ENCODE measurements around the gene PRCC.

GRCh38 chr1:156777573-156777972 is 10.2 kb downstream of the PRCC start:
- TF ChIP-seq CTCF (IDR thresholded peaks at IDR 0.05) (no peak), POLR2A (IDR thresholded peaks at IDR 0.05) (no peak)

Data from adrenal gland (tissue), 5 donors.